Lung (tissue), 12 donors: Measurements from ENCODE around the gene CBX3. TPM values are rescaled to one million over a fixed set of nuclear protein-coding genes. Genes with fewer than 3 reads are reported as not detected.

Source experiments
- ATAC-seq: fragments of 200-7000 bp; cut with Tn5 transposase; one replicate; pipeline ENCODE4 v1.9.1; 2020; ENCODE audit warnings: moderate number of reproducible peaks; ENCODE audit not compliant: insufficient read depth, low FRiP score
- DNase-seq, 3 donors: peaks; one replicate each; pipeline ENCODE4 v3.0.0-alpha.2; 2013 to 2017
- H3K27ac ChIP-seq, 2 donors: one replicate each; pipeline ENCODE4 v1.5.1; 2013; ENCODE audit warnings: mild to moderate bottlenecking in 2 of 2, moderate library complexity in 2 of 2, control low read depth in 1 of 2, inconsistent platforms in 1 of 2, low read depth in 1 of 2, low read length in 1 of 2
- H3K27me3 ChIP-seq, 3 donors: one replicate each; pipeline ENCODE4 v1.5.1; 2013; ENCODE audit warnings: low read length in 2 of 3; ENCODE audit not compliant: control insufficient read depth in 3 of 3, insufficient read depth in 3 of 3
- H3K36me3 ChIP-seq, 4 donors: one replicate each; pipeline ENCODE4 v1.5.1; 2013; ENCODE audit warnings: low read length in 4 of 4, mild to moderate bottlenecking in 1 of 4, moderate library complexity in 1 of 4; ENCODE audit not compliant: control insufficient read depth in 4 of 4, insufficient read depth in 4 of 4
- H3K4me1 ChIP-seq, 5 donors: one replicate each; pipeline ENCODE4 v1.5.1; 2013; ENCODE audit warnings: low read length in 5 of 5, mild to moderate bottlenecking in 2 of 5, moderate library complexity in 1 of 5; ENCODE audit not compliant: control insufficient read depth in 5 of 5, insufficient read depth in 5 of 5
- H3K4me3 ChIP-seq: one replicate; pipeline ENCODE4 v1.5.1; 2013; ENCODE audit warnings: mild to moderate bottlenecking, control low read depth, moderate library complexity
- H3K9ac ChIP-seq, 2 donors: one replicate each; pipeline ENCODE4 v1.5.1; 2013; ENCODE audit warnings: low read length in 2 of 2, control low read depth in 1 of 2; ENCODE audit not compliant: insufficient read depth in 1 of 2
- H3K9me3 ChIP-seq, 4 donors: one replicate each; pipeline ENCODE4 v1.5.1; 2013; ENCODE audit warnings: low read length in 3 of 4, mild to moderate bottlenecking in 1 of 4, moderate library complexity in 1 of 4; ENCODE audit not compliant: control insufficient read depth in 4 of 4, insufficient read depth in 3 of 4
- WGBS, 2 donors: extraction: QIAGEN DNeasy Blood & Tissue Kit; methylation state at CpG; one replicate each; pipeline ENCODE4 v1.1.7; 2013; 5-methylcytosine and 5-hydroxymethylcytosine counted together
- polyA plus RNA-seq, 2 donors: library from polyadenylated mRNA; stranded (reverse); fragments of 200-250 nt; gene quantifications; one replicate each; pipeline ENCODE4 v1.2.1, GENCODE V29; 2013
- total RNA-seq, 2 donors: library from RNA; depleted of rRNA in 1 of 2; stranded (reverse); fragments of >200 nt in 1 of 2; gene quantifications; one replicate each; pipeline ENCODE4 v1.2.1, GENCODE V29; 2014 to 2021
- TF ChIP-seq, protein P1 (sequence below): IDR thresholded peaks from 2 replicates; pipeline ENCODE4 v1.5.1; 2012; ENCODE audit warnings: mild to moderate bottlenecking; ENCODE audit errors: control extremely low read depth, extremely low read depth
- donor health status: control.
- donor health status: control.
- donor health status: Bipolar disorder and iron deficiency.
- donor health status: healthy.
- donor health status: DM: yes; HTN: yes; CAD: no.

Gene CBX3
- total and polyA plus RNA-seq, 4 donors = 77.7 to 136 (median 94.9) TPM

DNA sequence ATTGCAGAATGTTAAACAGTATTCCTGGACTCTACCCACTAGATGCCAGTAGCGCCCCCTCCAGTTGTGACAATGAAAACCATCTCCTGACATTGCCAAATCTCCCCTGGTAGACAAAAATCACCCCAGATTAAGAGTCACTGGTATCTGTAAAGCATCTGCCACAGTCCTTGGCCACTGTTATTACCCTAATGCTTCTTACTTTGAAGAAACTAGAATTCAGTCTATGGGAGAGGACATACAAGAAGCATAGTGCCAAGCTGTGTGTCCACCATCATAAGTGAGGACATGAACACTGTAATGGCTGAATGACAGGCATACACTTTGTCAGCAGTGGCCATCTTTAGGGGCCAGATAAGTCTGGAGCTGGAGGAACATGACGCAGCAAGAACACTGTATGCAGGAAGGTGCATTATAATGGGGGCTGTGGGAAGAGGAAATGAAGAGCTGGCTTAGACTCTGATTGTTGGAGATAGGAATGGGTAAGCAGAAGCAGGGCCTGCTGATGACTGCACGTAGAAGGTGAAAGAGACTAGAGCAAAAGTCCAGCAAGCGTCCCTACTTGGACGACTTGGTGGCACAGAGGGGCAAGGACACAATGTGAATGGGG lies 32.5 kb downstream of the CBX3 start:
- DNase-seq (no peak), ATAC-seq (no peak)
- Histone ChIP-seq H3K27me3 (no peaks in the 10 kb centered on the region), H3K27ac (no peak overlapping the region), H3K4me3 (no peak overlapping the region), H3K4me1 (no peaks in the 10 kb centered on the region), H3K9ac (no peak overlapping the region), H3K36me3 (no peaks in the 10 kb centered on the region), H3K9me3 (no peaks in the 10 kb centered on the region)
- TF ChIP-seq, protein P1, sequence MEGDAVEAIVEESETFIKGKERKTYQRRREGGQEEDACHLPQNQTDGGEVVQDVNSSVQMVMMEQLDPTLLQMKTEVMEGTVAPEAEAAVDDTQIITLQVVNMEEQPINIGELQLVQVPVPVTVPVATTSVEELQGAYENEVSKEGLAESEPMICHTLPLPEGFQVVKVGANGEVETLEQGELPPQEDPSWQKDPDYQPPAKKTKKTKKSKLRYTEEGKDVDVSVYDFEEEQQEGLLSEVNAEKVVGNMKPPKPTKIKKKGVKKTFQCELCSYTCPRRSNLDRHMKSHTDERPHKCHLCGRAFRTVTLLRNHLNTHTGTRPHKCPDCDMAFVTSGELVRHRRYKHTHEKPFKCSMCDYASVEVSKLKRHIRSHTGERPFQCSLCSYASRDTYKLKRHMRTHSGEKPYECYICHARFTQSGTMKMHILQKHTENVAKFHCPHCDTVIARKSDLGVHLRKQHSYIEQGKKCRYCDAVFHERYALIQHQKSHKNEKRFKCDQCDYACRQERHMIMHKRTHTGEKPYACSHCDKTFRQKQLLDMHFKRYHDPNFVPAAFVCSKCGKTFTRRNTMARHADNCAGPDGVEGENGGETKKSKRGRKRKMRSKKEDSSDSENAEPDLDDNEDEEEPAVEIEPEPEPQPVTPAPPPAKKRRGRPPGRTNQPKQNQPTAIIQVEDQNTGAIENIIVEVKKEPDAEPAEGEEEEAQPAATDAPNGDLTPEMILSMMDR = no peak
- WGBS, 2 donors = 52 to 62% methylated on average over 5 of the region's 5 CpGs

DNA sequence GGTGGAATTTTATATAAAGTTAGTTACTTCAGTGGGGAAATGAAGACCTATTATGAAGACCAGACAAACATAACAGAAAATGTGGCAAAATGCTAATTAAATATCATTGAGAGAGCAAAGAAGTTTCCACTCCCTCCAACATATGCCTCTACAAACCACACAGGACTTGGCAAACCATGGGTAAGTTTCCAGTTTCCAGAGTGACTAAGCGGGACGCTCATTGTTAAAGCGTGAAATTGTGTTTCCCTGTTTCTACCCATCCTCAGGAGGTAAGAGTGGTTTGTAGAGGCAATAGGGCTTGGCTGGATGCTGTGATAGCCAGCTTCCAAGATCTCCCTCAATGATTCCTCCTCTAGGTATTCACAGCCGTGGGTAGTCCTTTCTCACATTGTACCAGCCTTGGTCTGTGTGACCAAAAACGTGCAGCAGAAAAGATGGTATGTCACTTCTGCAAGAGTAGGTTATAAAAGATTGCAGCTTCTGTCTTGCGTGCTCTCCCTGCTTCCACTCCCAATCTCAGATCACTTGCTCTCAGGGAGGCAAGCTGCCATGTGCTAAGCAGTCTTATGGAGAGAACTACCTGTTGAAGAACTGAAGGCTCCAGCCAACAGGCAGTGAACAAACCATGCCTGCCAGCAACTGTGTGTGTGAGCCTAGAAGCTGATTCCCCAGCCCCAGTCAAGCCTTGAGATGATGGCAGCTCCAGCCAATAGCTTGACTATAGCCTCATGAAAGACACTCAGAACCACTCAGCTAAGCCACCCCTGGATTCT lies 35.7 kb downstream of the CBX3 start:
- H3K9ac ChIP-seq = no peak overlapping the region
- H3K9me3 ChIP-seq = no peaks in the 10 kb centered on the region
- 70 to 86% methylated on average over 6 of the region's 6 CpGs for WGBS, 2 donors
- H3K36me3 ChIP-seq = no peaks in the 10 kb centered on the region
- H3K4me1 ChIP-seq = no peaks in the 10 kb centered on the region
- TF ChIP-seq, protein P1 = no peak
- H3K27ac ChIP-seq = no peak overlapping the region
- H3K27me3 ChIP-seq = no peaks in the 10 kb centered on the region
- H3K4me3 ChIP-seq = no peak overlapping the region
- no peak for DNase-seq
- no peak for ATAC-seq

DNA sequence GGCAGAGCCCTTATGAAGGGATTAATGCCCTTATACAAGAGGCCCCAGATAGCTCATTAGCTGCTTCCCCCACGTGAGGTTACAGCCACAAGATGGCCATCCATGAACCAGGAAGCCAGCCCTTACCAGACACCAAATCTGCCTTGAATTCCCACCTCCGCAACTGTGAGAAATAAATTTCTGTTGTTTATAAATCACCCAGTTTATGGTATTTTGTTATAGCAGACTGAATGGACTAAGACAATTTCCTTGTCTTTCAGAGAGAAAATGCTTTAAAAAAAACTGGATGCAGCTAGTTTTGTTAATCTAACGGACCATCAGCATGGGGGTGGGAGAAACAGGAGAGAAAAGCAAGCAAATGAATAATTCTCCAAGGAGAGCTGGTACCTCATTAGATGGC lies 36.5 kb downstream of the CBX3 start:
- Histone ChIP-seq H3K36me3 (no peaks in the 10 kb centered on the region), H3K4me1 (no peaks in the 10 kb centered on the region), H3K9ac (no peak overlapping the region), H3K27me3 (no peaks in the 10 kb centered on the region), H3K4me3 (no peak overlapping the region), H3K27ac (no peak overlapping the region), H3K9me3 (no peaks in the 10 kb centered on the region)
- ATAC-seq (no peak), DNase-seq (no peak)
- TF ChIP-seq, protein P1 = no peak
- 57 to 77% methylated on average over 3 of the region's 3 CpGs for WGBS, 2 donors
